HG03575 (cell line): Measurements from ENCODE around the gene MED4.
A peak's percentile ranks its signal among the peaks of the same experiment; 100 is the strongest.

Source experiments
- ATAC-seq: cut with Tn5 transposase; IDR thresholded peaks from one replicate; pipeline ENCODE4 v1.9.1; 2021; ENCODE audit not compliant: unreplicated experiment, insufficient number of reproducible peaks, low FRiP score; ENCODE audit errors: extremely low read depth

The MED4 gene

GRCh38 chr13:48042894-48043293 lies 52.0 kb downstream of the MED4 start:
- no peak for ATAC-seq

GRCh38 chr13:48040896-48041295 lies 54.0 kb downstream of the MED4 start:
- no peak for ATAC-seq

GRCh38 chr13:48040049-48040448 lies 54.9 kb downstream of the MED4 start:
- ATAC-seq: no peak

GRCh38 chr13:48038761-48039160 lies 56.1 kb downstream of the MED4 start:
- ATAC-seq: no peak

GRCh38 chr13:48037346-48038173 lies 57.3 kb downstream of the MED4 start, which contains the start of gene NUDT15:
Gene NUDT15, plus strand, starts transcription at chr13:48037726. Its CDS starts 21 bp downstream, at chr13:48037747.
- peak; percentile 74 for ATAC-seq

- no peak for ATAC-seq
Observed at GRCh38 chr13:48029859-48030258, 65.0 kb downstream of the MED4 start.

GRCh38 chr13:48028066-48028465 lies 66.8 kb downstream of the MED4 start:
- no peak for ATAC-seq
